ENCODE data around the gene HEBP1.
A peak's percentile ranks its signal among the peaks of the same experiment; 100 is the strongest.
"Not testable (repeated sequence)": the region's sequence is repeated elsewhere in the genome, so short reads cannot be mapped to it uniquely, and the experiment has no call there.

Gene HEBP1

GRCh38 chr12:12999959-13000615 is at the start of gene HEBP1:
Gene HEBP1, minus strand, starts transcription at chr12:13000265. Its CDS starts 151 bp downstream, at chr12:13000114.
- peak; percentile 96 for DNase-seq

- no peak for DNase-seq
These were observed 49.8 kb upstream of the HEBP1 start for GRCh38 chr12:13049816-13050215.

GRCh38 chr12:13046964-13047363 is 46.9 kb upstream of the HEBP1 start:
- DNase-seq = peak; percentile 74

GRCh38 chr12:13045816-13046215 is 45.8 kb upstream of the HEBP1 start:
- DNase-seq = no peak

- DNase-seq = no peak
These were observed 44.8 kb upstream of the HEBP1 start for GRCh38 chr12:13044906-13045299.

- peak; percentile 81 for DNase-seq
These were observed 44.2 kb upstream of the HEBP1 start, which contains the start of gene FAM234B for GRCh38 chr12:13044002-13044905. Gene FAM234B, plus strand, starts transcription at chr12:13044381. Its CDS starts 23 bp downstream, at chr12:13044404.

- DNase-seq = no peak
These were observed 42.7 kb upstream of the HEBP1 start for GRCh38 chr12:13042666-13043230.

- no peak for DNase-seq
These were observed 41.2 kb upstream of the HEBP1 start for GRCh38 chr12:13041224-13041623.

- DNase-seq = no peak
These were observed 39.4 kb upstream of the HEBP1 start for GRCh38 chr12:13039328-13039956.

- DNase-seq = no peak
These were observed 38.6 kb upstream of the HEBP1 start for GRCh38 chr12:13038491-13039161.

GRCh38 chr12:13036881-13037280 is 36.8 kb upstream of the HEBP1 start:
- DNase-seq = no peak

GRCh38 chr12:13035335-13035734 is 35.3 kb upstream of the HEBP1 start:
- not testable (repeated sequence) for DNase-seq

- no peak for DNase-seq
These were observed 33.4 kb upstream of the HEBP1 start for GRCh38 chr12:13033476-13033875.

- no peak for DNase-seq
These were observed 32.1 kb upstream of the HEBP1 start for GRCh38 chr12:13032164-13032563.

- no peak for DNase-seq
These were observed 30.7 kb upstream of the HEBP1 start for GRCh38 chr12:13030541-13031291.

GRCh38 chr12:13028825-13029570 is 28.9 kb upstream of the HEBP1 start:
- DNase-seq = no peak

GRCh38 chr12:13027508-13027907 is 27.4 kb upstream of the HEBP1 start:
- DNase-seq = no peak

GRCh38 chr12:13027032-13027431 is 27.0 kb upstream of the HEBP1 start:
- DNase-seq = no peak

GRCh38 chr12:13026286-13026685 is 26.2 kb upstream of the HEBP1 start:
- no peak for DNase-seq

- no peak for DNase-seq
These were observed 24.5 kb upstream of the HEBP1 start for GRCh38 chr12:13024531-13024916.
